ENCODE data around the gene RNPEP.

- TF ChIP-seq EZH2 (IDR thresholded peaks at IDR 0.05; ENCODE audit: borderline replicate concordance) (no peak), CTCF (IDR thresholded peaks at IDR 0.05; ENCODE audit: poor library complexity) (no peak), EZH2phosphoT487 (IDR thresholded peaks at IDR 0.05; ENCODE audit: low read depth, severe bottlenecking, unreplicated experiment) (no peak)
These were observed 34.6 kb downstream of the RNPEP start for GRCh38 chr1:202016811-202017748.

All from hepatocyte (in vitro differentiated cells).